GM12878 (cell line): ENCODE results near the gene SPACDR. TPM values are rescaled to one million over a fixed set of nuclear protein-coding genes. Genes with fewer than 3 reads are reported as not detected.

ENCODE experiments used
- ATAC-seq: fragments of 200-7000 bp; cut with Tn5 transposase; 3 replicates; pipeline ENCODE4 v1.9.1; 2020; ENCODE audit warnings: mild to moderate bottlenecking, moderate library complexity
- BruUV-seq: library from RNA; stranded (reverse); fragments of 400-500 nt; replicated peaks from 2 replicates; lab custom pipeline; 2021; lab: Mats Ljungman, UMichigan
- CTCF ChIA-PET: fragments of 300-600 bp; sonication (Branson Sonifier 250); formaldehyde crosslinking; extraction: SDS; loops from one replicate; lab custom pipeline; 2021; ENCODE audit warnings: inconsistent platforms; lab: Yijun Ruan, JAX
- POLR2A ChIA-PET: fragments of 350-600 bp; formaldehyde crosslinking; extraction: SDS; loops from one replicate; lab custom pipeline; 2021; ENCODE audit warnings: inconsistent platforms; lab: Charles Lee
- RAD21 ChIA-PET: fragments of 300-600 bp; sonication (Branson Sonifier 250); formaldehyde crosslinking; loops from one replicate; lab custom pipeline; 2023; ENCODE audit warnings: antibody characterized with exemption; ENCODE audit not compliant: unreplicated experiment; lab: Charles Lee
- SMC1A ChIA-PET: fragments of 300-600 bp; sonication (Branson Sonifier 250); formaldehyde crosslinking; loops from one replicate; lab custom pipeline; 2023; ENCODE audit not compliant: unreplicated experiment, uncharacterized antibody; lab: Charles Lee
- DNase-seq: peaks from one replicate; pipeline ENCODE4 v3.0.0-alpha.2; 2011; ENCODE audit warnings: low read depth, low spot score
- FAIRE-seq: peaks from 3 replicates; lab custom pipeline; 2011; peaks lifted over from hg19 to GRCh38; lab: Jason Lieb, UNC
- H2AFZ ChIP-seq: 2 replicates; pipeline ENCODE4 v1.6.0; 2011; ENCODE audit warnings: low read depth, low read length, control low read depth; ENCODE audit not compliant: control insufficient read depth
- H3K27ac ChIP-seq: 2 replicates; pipeline ENCODE4 v1.5.1; 2011; ENCODE audit warnings: control low read depth; ENCODE audit not compliant: control insufficient read depth, insufficient read depth
- H3K27me3 ChIP-seq, 2 experiments: replicated peaks in 1 of 2; 2 replicates each; pipeline versions ENCODE4 v1.6.0 to v1.6.1; 2011; ENCODE audit warnings: low read length in 1 of 2; ENCODE audit not compliant: control insufficient read depth in 2 of 2, insufficient read depth in 2 of 2
- H3K36me3 ChIP-seq, 2 experiments: 2 replicates each; pipeline ENCODE4 v1.5.1; 2011; ENCODE audit warnings: low read length in 1 of 2; ENCODE audit not compliant: control insufficient read depth in 2 of 2, insufficient read depth in 2 of 2
- H3K4me1 ChIP-seq: 2 replicates; pipeline ENCODE4 v1.6.1; 2011; ENCODE audit warnings: mild to moderate bottlenecking, low read length, moderate library complexity, mixed read lengths; ENCODE audit not compliant: control insufficient read depth, insufficient read depth
- H3K4me2 ChIP-seq: 2 replicates; pipeline ENCODE4 v1.6.0; 2011; ENCODE audit warnings: control low read depth; ENCODE audit not compliant: control insufficient read depth, insufficient read depth
- H3K4me3 ChIP-seq: fragments of 200-600 bp; sonication (generic); 2 replicates; pipeline ENCODE4 v1.5.1; 2016
- H3K79me2 ChIP-seq: 2 replicates; pipeline ENCODE4 v1.6.0; 2011; ENCODE audit warnings: low read length; ENCODE audit not compliant: control insufficient read depth, insufficient read depth
- H3K9ac ChIP-seq: 2 replicates; pipeline ENCODE4 v1.8.0; 2011; ENCODE audit warnings: low read length, control low read depth, mixed read lengths; ENCODE audit not compliant: control insufficient read depth, insufficient read depth
- H3K9me3 ChIP-seq: replicated peaks from 3 replicates; pipeline ENCODE4 v1.5.1; 2011; ENCODE audit warnings: mild to moderate bottlenecking, low read length; ENCODE audit not compliant: control insufficient read depth, insufficient read depth
- H4K20me1 ChIP-seq: 2 replicates; pipeline ENCODE4 v1.6.0; 2011; ENCODE audit not compliant: control insufficient read depth, insufficient read depth
- BACH1 ChIP-seq: fragments of 450-650 bp; IDR thresholded peaks from 2 replicates; pipeline ENCODE4 v1.6.1; 2017; ENCODE audit warnings: mild to moderate bottlenecking, borderline replicate concordance
- BMI1 ChIP-seq: fragments of 450-650 bp; IDR thresholded peaks from 2 replicates; pipeline ENCODE4 v1.6.1; 2016; ENCODE audit warnings: mild to moderate bottlenecking, moderate library complexity, borderline replicate concordance
- BRCA1 ChIP-seq: IDR thresholded peaks from 2 replicates; pipeline ENCODE4 v1.6.1; 2011; ENCODE audit warnings: low read depth, low read length, improper control_type of control experiment
- CBX5 ChIP-seq: sonication (generic); IDR thresholded peaks from 2 replicates; pipeline ENCODE4 v1.6.1; 2016; ENCODE audit warnings: low read depth, moderate library complexity, mild to moderate bottlenecking, inconsistent platforms
- HDAC2 ChIP-seq: fragments of 200-600 bp; sonication (generic); IDR thresholded peaks from 2 replicates; pipeline ENCODE4 v1.6.1; 2017
- IKZF2 ChIP-seq, 2 experiments: fragments of 450-650 bp; IDR thresholded peaks; 2 replicates each; pipeline ENCODE4 v1.6.1; 2017; ENCODE audit warnings: mild to moderate bottlenecking in 2 of 2, moderate library complexity in 2 of 2
- IRF3 ChIP-seq: fragments of 450-650 bp; IDR thresholded peaks from 2 replicates; pipeline ENCODE4 v1.6.1; 2014; ENCODE audit warnings: mild to moderate bottlenecking
- RELA ChIP-seq: fragments of 450-650 bp; IDR thresholded peaks from 2 replicates; pipeline ENCODE4 v1.8.0; 2014; ENCODE audit warnings: borderline replicate concordance; ENCODE audit not compliant: partially characterized antibody
- SMAD1 ChIP-seq: fragments of 450-650 bp; IDR thresholded peaks from 2 replicates; pipeline ENCODE4 v1.6.1; 2018; ENCODE audit warnings: mild to moderate bottlenecking, low read depth; ENCODE audit not compliant: partially characterized antibody
- SREBF2 ChIP-seq: IDR thresholded peaks from 2 replicates; pipeline ENCODE4 v1.6.1; 2012; ENCODE audit warnings: mild to moderate bottlenecking, low read length
- SUZ12 ChIP-seq: fragments of 200-600 bp; sonication (generic); IDR thresholded peaks from one replicate; pipeline ENCODE4 v1.6.1; 2018; ENCODE audit warnings: antibody characterized with exemption, mild to moderate bottlenecking; ENCODE audit not compliant: unreplicated experiment
- TCF12 ChIP-seq: IDR thresholded peaks from 2 replicates; pipeline ENCODE4 v1.6.1; 2011; ENCODE audit warnings: low read depth, mild to moderate bottlenecking, low read length
- YY1 ChIP-seq: IDR thresholded peaks from 2 replicates; pipeline ENCODE4 v1.6.1; 2011; ENCODE audit warnings: low read depth, mild to moderate bottlenecking, low read length
- WGBS: methylation state at CpG from one replicate; pipeline ENCODE4 v1.1.6; 2016; ENCODE audit warnings: low lambda C conversion rate; ENCODE audit not compliant: insufficient replicate concordance, insufficient coverage; ENCODE audit errors: missing lambda C conversion rate; 5-methylcytosine and 5-hydroxymethylcytosine counted together
- in situ Hi-C: fragments of 300-500 bp; cut with MboI; formaldehyde crosslinking; loops from 9 replicates; pipeline ENCODE4 v1.14.3; 2018; ENCODE audit warnings: mixed read lengths
- intact Hi-C: fragments of 100-400 bp; cut with micrococcal nuclease; formaldehyde crosslinking; loops from one replicate; pipeline ENCODE4 v1.14.2; 2022; ENCODE audit not compliant: unreplicated experiment
- polyA plus RNA-seq, 11 experiments: library from polyadenylated mRNA; depleted of rRNA in 4 of 11; unstranded in 6 of 11; stranded (reverse) in 5 of 11; fragments of >200 nt; fragmentation: Nextera tagmentation in 4 of 11; fragmentation: Illumina TruSeq in 1 of 11; extraction: Ambion mirVana in 4 of 11; extraction: Trizol in 1 of 11; gene quantifications; 1 replicate in 1 of 11; 2 replicates in 10 of 11; pipeline versions ENCODE4 v1.2.1 to v1.2.3, GENCODE V29; 2011 to 2016; ENCODE audit warnings: inconsistent platforms in 2 of 11, missing spikeins in 2 of 11, low read depth in 1 of 11
- total RNA-seq, 4 experiments: library from RNA; depleted of rRNA in 3 of 4; stranded (reverse); fragments of >200 nt in 3 of 4; fragmentation: Illumina TruSeq in 1 of 4; extraction: Trizol in 1 of 4; gene quantifications; 2 replicates each; pipeline versions ENCODE4 v1.2.1 to v1.2.3, GENCODE V29; 2013 to 2021

Gene SPACDR
- total and polyA plus RNA-seq, 10 of the 15 experiments (the other 5 are each of a cell fraction or from before 2014, with no cell fraction given), result 0.18 to 1.5 (median 0.63) TPM

DNA sequence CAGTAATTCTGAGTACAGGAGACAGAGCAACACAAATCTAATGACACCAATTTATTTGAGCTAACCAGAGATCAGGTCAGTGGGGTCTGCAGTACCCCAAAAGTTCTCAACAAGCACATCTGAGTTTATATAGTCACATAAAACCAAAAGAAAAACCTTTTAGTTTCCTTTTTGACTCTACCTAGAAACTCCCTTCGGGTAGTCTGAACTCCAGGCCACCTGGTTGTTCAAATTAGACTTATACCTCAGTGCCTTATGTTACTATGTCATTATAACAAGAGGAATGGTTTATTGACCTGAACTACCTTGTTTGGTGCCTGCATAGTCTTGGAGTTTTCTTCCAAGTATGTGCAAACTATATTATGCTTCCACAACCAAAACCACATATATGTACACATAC is 50.2 kb downstream of the SPACDR start:
- 35% methylated on average over 1 of the region's 1 CpG for WGBS
- no TSS peak for BruUV-seq
- Histone ChIP-seq H4K20me1 (no peaks in the 10 kb centered on the region), H3K79me2 (no peaks in the 10 kb centered on the region), H3K27me3 (no peaks in the 10 kb centered on the region), H3K9me3 (no peaks in the 10 kb centered on the region; the same call in 2 of the 3 replicates), H2AFZ (peak overlapping the region; percentile 54; the same call in 1 of the 2 replicates), H3K9ac (0 out of 2 replicates have a peak overlapping the region, but pooled peaks have one; percentile 19), H3K4me2 (peak overlapping the region; percentile 73), H3K27ac (peak overlapping the region; percentile 40), H3K4me1 (peaks cover 14% of the 10 kb centered on the region)
- ChIA-PET CTCF (interaction anchor here (1.7 to 2.8 kb wide), 2 partner anchors 39 to 281 kb away, joined by 7 read pairs; no protein-coding TSS in a partner anchor), POLR2A (interaction anchor here (0.6 to 1.6 kb wide), 4 partner anchors 9 to 23 kb away, joined by 3 to 4 read pairs (median 4); no protein-coding TSS in a partner anchor), SMC1A (interaction anchor here (1.5 to 2.4 kb wide), 4 partner anchors 9 to 49 kb away, joined by 3 to 8 read pairs (median 6); no protein-coding TSS in a partner anchor), RAD21 (interaction anchor here (1.6 kb wide), 1 partner anchor 40 kb away, joined by 5 read pairs; no protein-coding TSS in a partner anchor)
- intact Hi-C loops, result no loop called here
- ATAC-seq, result peak; percentile 80
- no peak for FAIRE-seq
- TF ChIP-seq SUZ12 (no peak), YY1 (no peak), SMAD1 (no peak), BACH1 (no peak), BRCA1 (no peak), HDAC2 (no peak), IKZF2 (IDR thresholded peaks at IDR 0.05) (no peak), BMI1 (no peak), RELA (no peak), SREBF2 (no peak), TCF12 (no peak), CBX5 (no peak), IRF3 (no peak)
- TF ChIP-seq, all 136 proteins: peak for 0
- Histone ChIP-seq H3K4me3 (no peak overlapping the region), H3K36me3 (no peaks in the 10 kb centered on the region)
- DNase-seq, result no peak
- in situ Hi-C loops, result no loop called here
